Measurements from ENCODE around the gene ZNF532.

The ZNF532 gene

DNA sequence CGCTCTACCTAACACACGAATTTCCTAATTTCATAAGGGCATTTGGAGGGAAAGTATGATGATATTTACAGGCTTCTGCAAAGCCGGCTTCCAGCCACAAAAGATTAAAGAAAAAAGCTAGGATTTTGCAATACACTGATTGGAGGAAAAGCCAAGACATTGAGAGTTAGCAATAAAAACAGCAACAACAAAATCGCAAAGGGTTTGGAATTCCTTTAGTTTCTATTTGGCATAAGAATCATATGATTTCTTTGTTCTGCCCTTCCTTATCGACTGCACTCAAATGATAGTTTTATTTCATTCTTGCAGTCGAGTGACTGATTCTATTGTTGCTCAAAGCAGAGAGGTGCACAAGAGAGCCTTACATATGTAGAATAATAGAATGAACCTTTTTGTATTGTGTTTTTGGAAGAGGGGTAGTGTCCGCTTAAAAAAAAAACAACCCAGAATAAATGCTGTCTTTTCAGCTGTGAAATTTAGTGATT is 3.9 kb upstream of the ZNF532 start:
- TF ChIP-seq TCF4 (CRISPR knock-in tag; IDR thresholded peaks at IDR 0.05; ENCODE audit: borderline replicate concordance) (no peak), ESRRG (CRISPR knock-in tag; IDR thresholded peaks at IDR 0.05) (no peak), SNAI2 (CRISPR knock-in tag; IDR thresholded peaks at IDR 0.05) (no peak), PATZ1 (CRISPR knock-in tag; IDR thresholded peaks at IDR 0.05; ENCODE audit: borderline replicate concordance) (no peak), OSR1 (CRISPR knock-in tag; IDR thresholded peaks at IDR 0.05) (no peak)
- no peak for ATAC-seq

DNA sequence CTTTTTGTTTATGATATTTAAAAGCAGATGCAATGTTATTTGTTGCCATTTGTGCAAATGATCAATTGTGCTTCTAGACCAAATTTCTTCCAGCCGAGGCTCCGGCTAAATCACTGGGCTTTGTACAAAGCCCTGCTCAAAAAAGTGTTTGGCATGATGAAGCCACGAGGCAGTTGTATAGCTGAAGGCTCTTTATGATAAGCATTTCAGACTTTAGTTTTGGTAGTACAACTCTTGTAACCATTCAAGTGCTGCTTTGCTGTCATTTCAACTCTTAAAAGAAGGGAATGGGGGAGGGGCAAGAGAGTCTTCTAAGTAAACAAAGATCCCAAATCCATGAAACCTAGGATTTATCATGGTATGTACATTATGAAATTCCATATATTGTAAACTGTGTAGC is 3.3 kb upstream of the ZNF532 start:
- ATAC-seq: no peak
- TF ChIP-seq TOX (CRISPR knock-in tag; IDR thresholded peaks at IDR 0.05; ENCODE audit: borderline replicate concordance) (no peak), POU6F1 (CRISPR knock-in tag; IDR thresholded peaks at IDR 0.05; ENCODE audit: borderline replicate concordance, low read depth) (no peak), RARB (CRISPR knock-in tag; IDR thresholded peaks at IDR 0.05) (no peak)
- TF ChIP-seq, protein P1, sequence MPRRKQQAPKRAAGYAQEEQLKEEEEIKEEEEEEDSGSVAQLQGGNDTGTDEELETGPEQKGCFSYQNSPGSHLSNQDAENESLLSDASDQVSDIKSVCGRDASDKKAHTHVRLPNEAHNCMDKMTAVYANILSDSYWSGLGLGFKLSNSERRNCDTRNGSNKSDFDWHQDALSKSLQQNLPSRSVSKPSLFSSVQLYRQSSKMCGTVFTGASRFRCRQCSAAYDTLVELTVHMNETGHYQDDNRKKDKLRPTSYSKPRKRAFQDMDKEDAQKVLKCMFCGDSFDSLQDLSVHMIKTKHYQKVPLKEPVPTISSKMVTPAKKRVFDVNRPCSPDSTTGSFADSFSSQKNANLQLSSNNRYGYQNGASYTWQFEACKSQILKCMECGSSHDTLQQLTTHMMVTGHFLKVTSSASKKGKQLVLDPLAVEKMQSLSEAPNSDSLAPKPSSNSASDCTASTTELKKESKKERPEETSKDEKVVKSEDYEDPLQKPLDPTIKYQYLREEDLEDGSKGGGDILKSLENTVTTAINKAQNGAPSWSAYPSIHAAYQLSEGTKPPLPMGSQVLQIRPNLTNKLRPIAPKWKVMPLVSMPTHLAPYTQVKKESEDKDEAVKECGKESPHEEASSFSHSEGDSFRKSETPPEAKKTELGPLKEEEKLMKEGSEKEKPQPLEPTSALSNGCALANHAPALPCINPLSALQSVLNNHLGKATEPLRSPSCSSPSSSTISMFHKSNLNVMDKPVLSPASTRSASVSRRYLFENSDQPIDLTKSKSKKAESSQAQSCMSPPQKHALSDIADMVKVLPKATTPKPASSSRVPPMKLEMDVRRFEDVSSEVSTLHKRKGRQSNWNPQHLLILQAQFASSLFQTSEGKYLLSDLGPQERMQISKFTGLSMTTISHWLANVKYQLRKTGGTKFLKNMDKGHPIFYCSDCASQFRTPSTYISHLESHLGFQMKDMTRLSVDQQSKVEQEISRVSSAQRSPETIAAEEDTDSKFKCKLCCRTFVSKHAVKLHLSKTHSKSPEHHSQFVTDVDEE (CRISPR knock-in tag; IDR thresholded peaks at IDR 0.05): no peak

GRCh38 chr18:58861861-58862301 is 2.8 kb upstream of the ZNF532 start:
- TF ChIP-seq, protein P2, sequence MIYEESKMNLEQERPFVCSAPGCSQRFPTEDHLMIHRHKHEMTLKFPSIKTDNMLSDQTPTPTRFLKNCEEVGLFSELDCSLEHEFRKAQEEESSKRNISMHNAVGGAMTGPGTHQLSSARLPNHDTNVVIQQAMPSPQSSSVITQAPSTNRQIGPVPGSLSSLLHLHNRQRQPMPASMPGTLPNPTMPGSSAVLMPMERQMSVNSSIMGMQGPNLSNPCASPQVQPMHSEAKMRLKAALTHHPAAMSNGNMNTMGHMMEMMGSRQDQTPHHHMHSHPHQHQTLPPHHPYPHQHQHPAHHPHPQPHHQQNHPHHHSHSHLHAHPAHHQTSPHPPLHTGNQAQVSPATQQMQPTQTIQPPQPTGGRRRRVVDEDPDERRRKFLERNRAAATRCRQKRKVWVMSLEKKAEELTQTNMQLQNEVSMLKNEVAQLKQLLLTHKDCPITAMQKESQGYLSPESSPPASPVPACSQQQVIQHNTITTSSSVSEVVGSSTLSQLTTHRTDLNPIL (CRISPR knock-in tag; IDR thresholded peaks at IDR 0.05; ENCODE audit: low read depth): no peak
- TF ChIP-seq TOX (CRISPR knock-in tag; IDR thresholded peaks at IDR 0.05; ENCODE audit: borderline replicate concordance) (no peak), ZC3H10 (CRISPR knock-in tag; IDR thresholded peaks at IDR 0.05) (no peak), CSRNP3 (CRISPR knock-in tag; IDR thresholded peaks at IDR 0.05) (no peak), POU6F1 (CRISPR knock-in tag; IDR thresholded peaks at IDR 0.05; ENCODE audit: borderline replicate concordance, low read depth) (no peak), ARNTL (CRISPR knock-in tag; IDR thresholded peaks at IDR 0.05; ENCODE audit: borderline replicate concordance, low read depth) (no peak), SNAI2 (CRISPR knock-in tag; IDR thresholded peaks at IDR 0.05) (no peak), GLIS3 (CRISPR knock-in tag; IDR thresholded peaks at IDR 0.05) (no peak), CSDC2 (CRISPR knock-in tag; IDR thresholded peaks at IDR 0.05) (no peak), ZNF8 (CRISPR knock-in tag; IDR thresholded peaks at IDR 0.05) (no peak), ZNF70 (CRISPR knock-in tag; IDR thresholded peaks at IDR 0.05) (no peak), ZFP3 (CRISPR knock-in tag; IDR thresholded peaks at IDR 0.05) (no peak), ZNF565 (CRISPR knock-in tag; conservative IDR thresholded peaks at IDR 0.05; ENCODE audit: low read depth) (no peak), RARB (CRISPR knock-in tag; IDR thresholded peaks at IDR 0.05) (no peak)
- TF ChIP-seq, protein P1 (CRISPR knock-in tag; IDR thresholded peaks at IDR 0.05): no peak
- no peak for ATAC-seq

All from SK-N-SH treated with all-trans-retinoic acid at 6 μM for 48 hours (cell line).